ENCODE data around the gene MAMLD1. TPM values are rescaled to one million over a fixed set of nuclear protein-coding genes. Genes with fewer than 3 reads are reported as not detected.

Gene MAMLD1
- total and polyA plus RNA-seq, 4 donors: 5.5 to 39.4 (median 21.5) TPM

DNA sequence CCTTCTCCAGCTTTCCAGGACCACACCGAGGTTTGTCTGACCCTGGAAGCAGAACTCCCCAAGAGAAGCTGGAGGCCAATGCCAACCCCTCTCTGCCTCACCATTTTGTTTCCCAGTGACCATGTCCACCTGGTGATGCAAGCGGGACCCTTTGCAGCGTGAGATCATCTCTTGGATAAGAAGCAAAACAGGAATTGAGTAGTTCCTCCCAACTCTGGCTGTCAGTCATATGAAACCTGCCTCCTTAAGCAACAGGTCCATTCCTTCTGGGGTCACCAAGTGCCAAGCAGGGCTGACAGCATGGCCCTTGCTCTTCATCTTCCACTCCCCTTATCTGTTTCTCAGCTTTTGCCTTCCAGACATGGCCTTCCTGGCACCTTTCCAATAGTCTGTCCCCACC is 164.0 kb downstream of the MAMLD1 start:
- H3K27ac ChIP-seq (ENCODE audit: low read depth, low read length): no peak overlapping the region
- H3K9me3 ChIP-seq (ENCODE audit: control insufficient read depth, insufficient read depth, low read length): no peaks in the 10 kb centered on the region
- peaks cover 22% of the 10 kb centered on the region for H3K4me1 ChIP-seq (ENCODE audit: control insufficient read depth, insufficient read depth, low read length)
- WGBS (ENCODE audit: insufficient coverage): 57% methylated on average over 3 of the region's 3 CpGs
- no peaks in the 10 kb centered on the region for H3K27me3 ChIP-seq (ENCODE audit: control insufficient read depth, insufficient read depth, low read length)
- no peaks in the 10 kb centered on the region for H3K36me3 ChIP-seq (ENCODE audit: control insufficient read depth, insufficient read depth, low read length)
- no peak for DNase-seq (ENCODE audit: low read depth in 4 of 6, low spot score in 6 of 6)
- no peak overlapping the region for H3K4me3 ChIP-seq (ENCODE audit: low read depth, low read length)

DNA sequence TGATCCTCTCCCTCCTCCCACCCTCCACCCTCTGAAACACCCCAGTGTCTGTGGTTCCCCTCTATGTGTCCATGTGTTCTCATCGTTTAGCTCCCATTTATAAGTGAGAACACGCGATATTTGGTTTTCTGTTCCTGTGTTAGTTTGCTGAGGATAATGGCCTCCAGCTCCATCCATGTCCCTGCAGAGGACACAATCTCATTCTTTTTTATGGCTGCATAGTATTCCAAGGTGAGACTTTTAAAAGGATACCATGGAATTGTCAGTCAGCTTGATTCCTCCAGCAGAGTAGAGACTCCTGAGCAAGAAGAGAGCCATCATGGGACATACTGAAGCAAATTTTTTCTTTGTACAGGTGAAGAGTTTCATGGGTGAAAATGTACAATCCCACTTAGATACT is 166.5 kb downstream of the MAMLD1 start:
- WGBS (ENCODE audit: insufficient coverage): no CpG with 5 or more reads among the region's 3 CpGs
- Histone ChIP-seq H3K27me3 (ENCODE audit: control insufficient read depth, insufficient read depth, low read length) (no peaks in the 10 kb centered on the region), H3K27ac (ENCODE audit: low read depth, low read length) (no peak overlapping the region), H3K4me1 (ENCODE audit: control insufficient read depth, insufficient read depth, low read length) (peaks cover 22% of the 10 kb centered on the region), H3K36me3 (ENCODE audit: control insufficient read depth, insufficient read depth, low read length) (no peaks in the 10 kb centered on the region), H3K9me3 (ENCODE audit: control insufficient read depth, insufficient read depth, low read length) (no peaks in the 10 kb centered on the region), H3K4me3 (ENCODE audit: low read depth, low read length) (no peak overlapping the region)
- no peak for DNase-seq (ENCODE audit: low read depth in 4 of 6, low spot score in 6 of 6)

DNA sequence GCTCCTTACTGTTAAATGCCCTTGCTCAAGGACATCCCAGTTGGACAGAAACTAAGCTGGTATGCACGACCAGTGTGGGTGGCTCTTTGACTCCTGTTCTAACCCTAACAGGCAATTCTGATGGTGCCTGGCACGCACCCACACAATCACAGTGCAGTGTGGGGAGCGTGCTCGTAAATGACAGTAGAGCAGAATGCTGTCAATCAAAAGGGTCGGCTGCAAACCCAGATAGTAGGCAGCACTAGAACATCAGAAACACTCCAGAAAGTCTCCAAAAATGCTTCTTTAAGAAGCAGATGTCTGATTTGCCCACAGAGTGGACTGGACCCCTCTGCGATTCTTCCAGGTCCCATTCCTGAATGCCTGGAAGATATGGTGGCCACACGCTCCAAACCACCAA is 167.7 kb downstream of the MAMLD1 start:
- WGBS (ENCODE audit: insufficient coverage): 69% methylated on average over 5 of the region's 7 CpGs
- no peak overlapping the region for H3K27ac ChIP-seq (ENCODE audit: low read depth, low read length)
- peaks cover 17% of the 10 kb centered on the region for H3K4me1 ChIP-seq (ENCODE audit: control insufficient read depth, insufficient read depth, low read length)
- no peaks in the 10 kb centered on the region for H3K9me3 ChIP-seq (ENCODE audit: control insufficient read depth, insufficient read depth, low read length)
- no peaks in the 10 kb centered on the region for H3K27me3 ChIP-seq (ENCODE audit: control insufficient read depth, insufficient read depth, low read length)
- H3K36me3 ChIP-seq (ENCODE audit: control insufficient read depth, insufficient read depth, low read length): no peaks in the 10 kb centered on the region
- DNase-seq (ENCODE audit: low read depth in 4 of 6, low spot score in 6 of 6): no peak
- H3K4me3 ChIP-seq (ENCODE audit: low read depth, low read length): no peak overlapping the region

DNA sequence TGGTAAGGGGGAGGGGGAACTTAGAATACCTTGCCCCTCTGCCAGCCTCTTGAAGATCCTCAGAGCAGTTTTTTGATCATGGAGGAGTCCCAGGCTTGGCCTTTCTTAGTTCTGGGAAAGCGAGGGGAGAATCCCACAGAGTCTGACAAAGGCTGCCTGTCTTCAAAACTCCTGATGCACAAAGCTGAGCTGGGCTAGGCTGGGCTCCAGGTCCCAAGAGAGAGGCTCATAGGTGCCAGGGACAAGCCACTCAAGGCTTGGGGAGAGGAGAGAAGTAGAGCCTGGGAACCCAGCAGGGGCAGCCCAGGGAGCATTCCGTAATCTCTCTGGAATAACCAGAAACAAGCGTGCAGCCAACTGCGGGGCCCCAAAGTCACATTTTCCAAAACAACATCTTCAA is 168.3 kb downstream of the MAMLD1 start:
- WGBS (ENCODE audit: insufficient coverage): 75% methylated on average over 4 of the region's 4 CpGs
- no peaks in the 10 kb centered on the region for H3K27me3 ChIP-seq (ENCODE audit: control insufficient read depth, insufficient read depth, low read length)
- H3K4me3 ChIP-seq (ENCODE audit: low read depth, low read length): no peak overlapping the region
- peaks cover 17% of the 10 kb centered on the region for H3K4me1 ChIP-seq (ENCODE audit: control insufficient read depth, insufficient read depth, low read length)
- DNase-seq (ENCODE audit: low read depth in 4 of 6, low spot score in 6 of 6): peak in 1 of 6 donors; percentile 60
- no peaks in the 10 kb centered on the region for H3K9me3 ChIP-seq (ENCODE audit: control insufficient read depth, insufficient read depth, low read length)
- H3K27ac ChIP-seq (ENCODE audit: low read depth, low read length): peak overlapping the region; percentile 5
- H3K36me3 ChIP-seq (ENCODE audit: control insufficient read depth, insufficient read depth, low read length): no peaks in the 10 kb centered on the region

DNA sequence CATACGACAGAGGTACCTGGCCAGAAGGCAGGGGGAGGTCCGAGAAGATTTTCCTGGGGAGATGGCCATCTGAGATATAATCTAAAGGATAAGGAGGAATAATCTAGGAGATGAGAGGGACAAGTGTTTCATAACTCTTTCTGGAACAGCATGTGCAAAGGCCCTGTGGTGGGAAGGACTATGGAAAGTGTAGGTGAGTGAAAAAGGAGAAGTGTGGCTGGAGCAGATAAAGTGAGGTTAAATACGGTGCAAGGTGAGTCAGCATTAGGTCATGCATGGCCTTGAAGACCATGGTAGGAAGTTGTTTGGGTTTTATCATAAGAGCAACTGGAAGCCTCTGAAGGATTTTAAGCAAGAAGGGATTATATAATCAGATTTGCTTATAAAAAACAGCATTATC is 170.7 kb downstream of the MAMLD1 start:
- 70% methylated on average over 3 of the region's 3 CpGs for WGBS (ENCODE audit: insufficient coverage)
- DNase-seq (ENCODE audit: low read depth in 4 of 6, low spot score in 6 of 6): no peak
- Histone ChIP-seq H3K27ac (ENCODE audit: low read depth, low read length) (no peak overlapping the region), H3K27me3 (ENCODE audit: control insufficient read depth, insufficient read depth, low read length) (no peaks in the 10 kb centered on the region), H3K36me3 (ENCODE audit: control insufficient read depth, insufficient read depth, low read length) (no peaks in the 10 kb centered on the region), H3K4me1 (ENCODE audit: control insufficient read depth, insufficient read depth, low read length) (peaks cover 22% of the 10 kb centered on the region), H3K9me3 (ENCODE audit: control insufficient read depth, insufficient read depth, low read length) (no peaks in the 10 kb centered on the region), H3K4me3 (ENCODE audit: low read depth, low read length) (no peak overlapping the region)

DNA sequence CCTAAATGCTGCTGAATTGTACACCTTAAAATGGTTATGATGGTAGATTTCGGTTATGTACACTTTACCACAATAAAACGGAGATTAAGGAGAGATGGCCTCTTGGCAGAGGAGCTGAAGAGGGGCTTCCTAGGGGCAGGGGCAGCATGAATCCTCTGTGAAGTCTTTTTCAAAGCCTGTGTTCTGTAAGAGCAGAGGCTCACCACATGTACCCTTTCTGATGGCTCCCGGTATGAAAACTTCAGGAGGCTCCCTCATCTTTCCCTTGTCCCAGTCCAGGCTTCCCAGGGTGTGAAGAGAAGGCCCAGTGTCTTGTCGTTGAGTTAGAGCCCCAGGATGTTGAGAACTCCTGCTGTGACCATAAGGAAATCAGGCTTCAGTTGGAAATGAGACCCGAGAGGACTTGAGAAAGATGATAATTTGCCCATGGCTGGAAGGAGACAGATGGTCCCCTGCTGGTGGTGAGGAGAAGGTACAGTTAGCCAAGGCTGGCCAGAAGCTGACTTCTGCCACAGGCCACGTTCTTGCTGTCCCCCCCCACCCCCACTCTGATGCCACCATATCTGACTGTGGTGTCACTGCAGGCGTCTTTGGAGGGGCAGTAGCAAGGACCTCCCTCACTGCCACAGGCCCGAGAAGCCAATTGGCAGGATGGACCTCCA is 173.5 kb downstream of the MAMLD1 start:
- Histone ChIP-seq H3K27me3 (ENCODE audit: control insufficient read depth, insufficient read depth, low read length) (no peaks in the 10 kb centered on the region), H3K36me3 (ENCODE audit: control insufficient read depth, insufficient read depth, low read length) (no peaks in the 10 kb centered on the region), H3K27ac (ENCODE audit: low read depth, low read length) (no peak overlapping the region), H3K4me3 (ENCODE audit: low read depth, low read length) (no peak overlapping the region), H3K4me1 (ENCODE audit: control insufficient read depth, insufficient read depth, low read length) (peaks cover 6% of the 10 kb centered on the region), H3K9me3 (ENCODE audit: control insufficient read depth, insufficient read depth, low read length) (no peaks in the 10 kb centered on the region)
- 47% methylated on average over 3 of the region's 8 CpGs for WGBS (ENCODE audit: insufficient coverage)
- DNase-seq (ENCODE audit: low read depth in 4 of 6, low spot score in 6 of 6): no peak

DNA sequence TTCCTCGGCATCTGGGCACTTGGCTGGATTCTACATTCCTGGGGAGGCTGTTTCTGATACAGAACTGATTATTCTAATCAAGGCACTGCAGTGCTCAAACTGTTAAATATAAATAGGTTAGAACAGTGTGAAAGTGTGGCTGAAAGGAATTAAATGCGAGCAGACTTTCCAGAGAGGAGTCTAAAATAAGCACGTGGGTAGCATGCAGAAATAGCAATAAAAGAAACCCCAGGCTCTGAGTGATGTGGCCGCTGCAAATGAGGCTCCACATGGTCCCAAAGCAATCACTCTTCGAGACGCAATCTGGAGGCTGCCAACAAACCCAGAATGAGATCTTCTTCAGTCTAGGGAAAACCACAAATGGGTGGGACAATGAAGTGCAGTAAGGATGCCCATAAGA is 174.7 kb downstream of the MAMLD1 start:
- 23% methylated on average over 5 of the region's 6 CpGs for WGBS (ENCODE audit: insufficient coverage)
- no peak overlapping the region for H3K4me3 ChIP-seq (ENCODE audit: low read depth, low read length)
- H3K27me3 ChIP-seq (ENCODE audit: control insufficient read depth, insufficient read depth, low read length): no peaks in the 10 kb centered on the region
- peak in 2 of 6 donors; percentile 59 to 82 for DNase-seq (ENCODE audit: low read depth in 4 of 6, low spot score in 6 of 6)
- H3K36me3 ChIP-seq (ENCODE audit: control insufficient read depth, insufficient read depth, low read length): no peaks in the 10 kb centered on the region
- H3K9me3 ChIP-seq (ENCODE audit: control insufficient read depth, insufficient read depth, low read length): no peaks in the 10 kb centered on the region
- no peak overlapping the region for H3K27ac ChIP-seq (ENCODE audit: low read depth, low read length)
- peaks cover 5% of the 10 kb centered on the region for H3K4me1 ChIP-seq (ENCODE audit: control insufficient read depth, insufficient read depth, low read length)

DNA sequence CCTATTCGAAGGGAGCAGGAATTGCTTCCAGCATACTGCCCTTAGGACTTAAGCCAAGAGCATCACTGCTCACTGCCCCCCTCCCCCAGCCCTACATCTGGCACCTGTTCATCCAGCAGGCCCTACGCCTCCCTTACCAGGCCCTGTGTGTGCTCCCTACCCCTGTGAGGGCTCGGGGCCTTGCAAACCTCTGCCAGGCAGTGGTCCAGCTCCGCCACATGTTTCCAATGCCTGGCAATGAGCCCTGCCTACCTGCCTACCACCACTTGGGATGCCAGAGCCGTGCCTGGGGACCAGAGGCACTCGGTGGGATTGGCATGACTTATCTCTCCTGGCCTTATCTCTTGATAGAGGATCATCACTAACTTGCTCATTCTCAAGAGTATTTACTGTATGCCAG is 177.8 kb downstream of the MAMLD1 start:
- H3K27me3 ChIP-seq (ENCODE audit: control insufficient read depth, insufficient read depth, low read length): no peaks in the 10 kb centered on the region
- DNase-seq (ENCODE audit: low read depth in 4 of 6, low spot score in 6 of 6): no peak
- no peaks in the 10 kb centered on the region for H3K9me3 ChIP-seq (ENCODE audit: control insufficient read depth, insufficient read depth, low read length)
- H3K27ac ChIP-seq (ENCODE audit: low read depth, low read length): no peak overlapping the region
- 65% methylated on average over 6 of the region's 6 CpGs for WGBS (ENCODE audit: insufficient coverage)
- H3K4me3 ChIP-seq (ENCODE audit: low read depth, low read length): no peak overlapping the region
- H3K4me1 ChIP-seq (ENCODE audit: control insufficient read depth, insufficient read depth, low read length): peaks cover 10% of the 10 kb centered on the region
- H3K36me3 ChIP-seq (ENCODE audit: control insufficient read depth, insufficient read depth, low read length): no peaks in the 10 kb centered on the region

DNA sequence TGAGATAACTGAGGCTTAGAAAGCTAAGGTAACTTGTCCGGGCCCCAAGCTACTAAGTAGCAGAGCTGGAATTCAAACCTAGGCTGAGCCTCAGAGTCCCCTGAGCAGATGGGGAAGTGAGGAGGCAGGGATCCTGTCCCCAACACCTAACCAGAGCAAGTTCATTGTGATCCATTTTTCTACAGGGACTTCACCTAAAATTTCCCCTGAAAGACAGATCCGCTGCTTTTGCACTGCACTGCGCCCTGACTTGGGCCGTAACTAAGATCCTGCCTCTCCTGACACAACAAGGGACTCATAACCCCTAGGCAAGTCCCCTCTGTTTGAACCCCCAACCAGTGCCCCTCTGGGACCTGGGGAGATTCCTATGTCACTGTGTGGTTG is 179.7 kb downstream of the MAMLD1 start:
- WGBS (ENCODE audit: insufficient coverage): 90% methylated on average over 2 of the region's 4 CpGs
- peaks cover 23% of the 10 kb centered on the region for H3K4me1 ChIP-seq (ENCODE audit: control insufficient read depth, insufficient read depth, low read length)
- H3K4me3 ChIP-seq (ENCODE audit: low read depth, low read length): no peak overlapping the region
- H3K27me3 ChIP-seq (ENCODE audit: control insufficient read depth, insufficient read depth, low read length): no peaks in the 10 kb centered on the region
- H3K36me3 ChIP-seq (ENCODE audit: control insufficient read depth, insufficient read depth, low read length): no peaks in the 10 kb centered on the region
- DNase-seq (ENCODE audit: low read depth in 4 of 6, low spot score in 6 of 6): no peak
- H3K9me3 ChIP-seq (ENCODE audit: control insufficient read depth, insufficient read depth, low read length): no peaks in the 10 kb centered on the region
- no peak overlapping the region for H3K27ac ChIP-seq (ENCODE audit: low read depth, low read length)

DNA sequence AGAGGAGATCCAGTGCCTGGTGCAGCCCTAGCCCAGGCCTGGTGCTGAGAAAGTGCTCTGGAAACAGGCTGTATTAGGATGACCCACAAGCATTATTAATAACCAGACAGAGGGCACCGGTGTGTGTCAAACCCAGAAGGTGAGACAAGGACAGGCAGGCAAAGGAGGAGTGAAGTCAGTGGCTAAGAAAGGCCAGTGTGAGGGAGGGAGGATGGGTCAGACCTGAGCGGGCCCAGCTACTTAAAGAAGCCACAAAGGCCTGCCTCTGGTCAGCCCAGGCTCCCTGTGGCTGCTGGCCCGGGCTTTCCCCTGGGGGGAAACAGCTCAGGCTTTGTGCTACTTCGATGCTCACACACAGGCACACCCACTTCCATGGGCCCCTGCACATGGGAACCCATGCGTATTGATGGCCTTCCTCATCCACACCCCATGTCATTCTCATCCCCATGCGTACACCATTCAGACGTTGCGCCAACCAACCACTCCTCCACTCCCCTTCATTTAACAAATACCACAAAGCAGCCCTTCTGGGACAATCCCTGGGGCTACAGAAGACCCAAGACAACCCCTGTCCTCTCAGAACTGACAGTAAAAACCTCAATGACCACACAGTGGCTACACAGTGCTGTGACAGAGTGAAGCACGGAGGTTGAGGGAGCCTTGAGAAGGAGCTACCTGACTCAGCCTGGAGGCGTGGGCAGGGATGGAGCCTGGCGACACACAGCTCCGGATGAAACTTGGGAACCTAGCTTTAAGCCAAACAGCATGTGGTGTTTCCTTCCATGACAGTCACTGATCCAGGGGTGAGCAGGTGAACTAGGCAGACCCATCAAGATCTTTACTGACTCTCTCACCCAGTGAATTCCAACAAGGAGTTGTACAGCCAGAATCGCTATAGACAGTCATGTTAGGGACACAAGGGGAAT is 180.4 kb downstream of the MAMLD1 start:
- H3K4me1 ChIP-seq (ENCODE audit: control insufficient read depth, insufficient read depth, low read length): peaks cover 25% of the 10 kb centered on the region
- H3K4me3 ChIP-seq (ENCODE audit: low read depth, low read length): no peak overlapping the region
- no peaks in the 10 kb centered on the region for H3K9me3 ChIP-seq (ENCODE audit: control insufficient read depth, insufficient read depth, low read length)
- no peak overlapping the region for H3K27ac ChIP-seq (ENCODE audit: low read depth, low read length)
- no peak for DNase-seq (ENCODE audit: low read depth in 4 of 6, low spot score in 6 of 6)
- no peaks in the 10 kb centered on the region for H3K27me3 ChIP-seq (ENCODE audit: control insufficient read depth, insufficient read depth, low read length)
- no peaks in the 10 kb centered on the region for H3K36me3 ChIP-seq (ENCODE audit: control insufficient read depth, insufficient read depth, low read length)
- WGBS (ENCODE audit: insufficient coverage): 69% methylated on average over 11 of the region's 13 CpGs

Measured in spinal cord (tissue), 10 donors.